ENCODE measurements around the gene ELMO1. TPM values are rescaled to one million over a fixed set of nuclear protein-coding genes. Genes with fewer than 3 reads are reported as not detected.
A peak's percentile ranks its signal among the peaks of the same experiment; 100 is the strongest.

Gene ELMO1, protein sequence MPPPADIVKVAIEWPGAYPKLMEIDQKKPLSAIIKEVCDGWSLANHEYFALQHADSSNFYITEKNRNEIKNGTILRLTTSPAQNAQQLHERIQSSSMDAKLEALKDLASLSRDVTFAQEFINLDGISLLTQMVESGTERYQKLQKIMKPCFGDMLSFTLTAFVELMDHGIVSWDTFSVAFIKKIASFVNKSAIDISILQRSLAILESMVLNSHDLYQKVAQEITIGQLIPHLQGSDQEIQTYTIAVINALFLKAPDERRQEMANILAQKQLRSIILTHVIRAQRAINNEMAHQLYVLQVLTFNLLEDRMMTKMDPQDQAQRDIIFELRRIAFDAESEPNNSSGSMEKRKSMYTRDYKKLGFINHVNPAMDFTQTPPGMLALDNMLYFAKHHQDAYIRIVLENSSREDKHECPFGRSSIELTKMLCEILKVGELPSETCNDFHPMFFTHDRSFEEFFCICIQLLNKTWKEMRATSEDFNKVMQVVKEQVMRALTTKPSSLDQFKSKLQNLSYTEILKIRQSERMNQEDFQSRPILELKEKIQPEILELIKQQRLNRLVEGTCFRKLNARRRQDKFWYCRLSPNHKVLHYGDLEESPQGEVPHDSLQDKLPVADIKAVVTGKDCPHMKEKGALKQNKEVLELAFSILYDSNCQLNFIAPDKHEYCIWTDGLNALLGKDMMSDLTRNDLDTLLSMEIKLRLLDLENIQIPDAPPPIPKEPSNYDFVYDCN
- total RNA-seq (100 to 1,000 TPM in 1 of 2 donors, 10 to 100 TPM in 1; 51.6 to 183 TPM), polyA plus RNA-seq (10 to 100 TPM; 10.1 to 17.2 TPM)
- long read RNA-seq, donor 1, full-length matches to known transcripts = 7 of 7 reads
- long read RNA-seq, donor 1, partial matches to known transcripts = 0 of 7 reads
- long read RNA-seq, donor 1, other reads (novel, unspliced or antisense) = 0 of 7 reads
- long read RNA-seq, donor 2, partial matches to known transcripts = 0 of 4 reads
- long read RNA-seq, donor 2, other reads (novel, unspliced or antisense) = 0 of 4 reads
- long read RNA-seq, donor 3, partial matches to known transcripts = 0 of 3 reads
- long read RNA-seq, donor 3, other reads (novel, unspliced or antisense) = 0 of 3 reads
- long read RNA-seq, donor 4, partial matches to known transcripts = 0 of 4 reads
- long read RNA-seq, donor 4, other reads (novel, unspliced or antisense) = 0 of 4 reads
- long read RNA-seq, donor 5, full-length matches to known transcripts = 8 of 8 reads
- long read RNA-seq, donor 5, partial matches to known transcripts = 0 of 8 reads
- long read RNA-seq, donor 5, other reads (novel, unspliced or antisense) = 0 of 8 reads

GRCh38 chr7:37448636-37449361, at the start of gene ELMO1:
Gene ELMO1, minus strand, starts transcription at chr7:37448864. Its CDS starts 106,174 bp downstream, at chr7:37342690.
- WGBS, 2 donors = 1% methylated on average over 46 to 56 of the region's 56 CpGs
- H3K27ac ChIP-seq (ENCODE audit: low read depth in 1 of 2, low read length in 1 of 2) = peak within 1 kb of the TSS; percentile 76 to 94

GRCh38 chr7:37497576-37497975, 48.9 kb upstream of the ELMO1 start:
- Histone ChIP-seq H3K4me1 (ENCODE audit: control insufficient read depth in 5 of 5, insufficient read depth in 5 of 5, low read length in 5 of 5) (peaks cover 0 to 7% (median 0%) of the 10 kb centered on the region in 5 donors), H3K27ac (ENCODE audit: low read depth in 1 of 2, low read length in 1 of 2) (no peak overlapping the region), H3K9ac (ENCODE audit: insufficient read depth in 1 of 2, low read length in 2 of 2) (no peak overlapping the region), H3K4me3 (no peak overlapping the region), H3K27me3 (ENCODE audit: control insufficient read depth in 3 of 3, insufficient read depth in 3 of 3, low read length in 2 of 3) (no peaks in the 10 kb centered on the region), H3K9me3 (ENCODE audit: control insufficient read depth in 4 of 4, insufficient read depth in 3 of 4, low read length in 3 of 4) (no peaks in the 10 kb centered on the region), H3K36me3 (ENCODE audit: control insufficient read depth in 4 of 4, insufficient read depth in 4 of 4, low read length in 4 of 4) (no peaks in the 10 kb centered on the region)
- ATAC-seq (ENCODE audit: insufficient read depth, low FRiP score) = no peak
- 91 to 95% methylated on average over 6 of the region's 6 CpGs for WGBS, 2 donors
- TF ChIP-seq, protein P1, sequence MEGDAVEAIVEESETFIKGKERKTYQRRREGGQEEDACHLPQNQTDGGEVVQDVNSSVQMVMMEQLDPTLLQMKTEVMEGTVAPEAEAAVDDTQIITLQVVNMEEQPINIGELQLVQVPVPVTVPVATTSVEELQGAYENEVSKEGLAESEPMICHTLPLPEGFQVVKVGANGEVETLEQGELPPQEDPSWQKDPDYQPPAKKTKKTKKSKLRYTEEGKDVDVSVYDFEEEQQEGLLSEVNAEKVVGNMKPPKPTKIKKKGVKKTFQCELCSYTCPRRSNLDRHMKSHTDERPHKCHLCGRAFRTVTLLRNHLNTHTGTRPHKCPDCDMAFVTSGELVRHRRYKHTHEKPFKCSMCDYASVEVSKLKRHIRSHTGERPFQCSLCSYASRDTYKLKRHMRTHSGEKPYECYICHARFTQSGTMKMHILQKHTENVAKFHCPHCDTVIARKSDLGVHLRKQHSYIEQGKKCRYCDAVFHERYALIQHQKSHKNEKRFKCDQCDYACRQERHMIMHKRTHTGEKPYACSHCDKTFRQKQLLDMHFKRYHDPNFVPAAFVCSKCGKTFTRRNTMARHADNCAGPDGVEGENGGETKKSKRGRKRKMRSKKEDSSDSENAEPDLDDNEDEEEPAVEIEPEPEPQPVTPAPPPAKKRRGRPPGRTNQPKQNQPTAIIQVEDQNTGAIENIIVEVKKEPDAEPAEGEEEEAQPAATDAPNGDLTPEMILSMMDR (IDR thresholded peaks at IDR 0.05; ENCODE audit: control extremely low read depth, extremely low read depth) = no peak
- no peak for DNase-seq

More at GRCh38 chr7:37448636-37449361, at the start of gene ELMO1:
- H3K27me3 ChIP-seq (ENCODE audit: control insufficient read depth in 3 of 3, insufficient read depth in 3 of 3, low read length in 2 of 3) = peaks cover 0 to 7% (median 0%) of the 10 kb centered on the region in 3 donors
- ATAC-seq (ENCODE audit: insufficient read depth, low FRiP score) = peak; percentile 85
- peak; percentile 83 to 88 (median 88) for DNase-seq
- peak within 1 kb of the TSS; percentile 66 for H3K4me3 ChIP-seq
- H3K36me3 ChIP-seq (ENCODE audit: control insufficient read depth in 4 of 4, insufficient read depth in 4 of 4, low read length in 4 of 4) = peaks cover 0 to 4% (median 0%) of the 10 kb centered on the region in 4 donors
- TF ChIP-seq, protein P1 (IDR thresholded peaks at IDR 0.05; ENCODE audit: control extremely low read depth, extremely low read depth) = peak; percentile 23
- H3K9me3 ChIP-seq (ENCODE audit: control insufficient read depth in 4 of 4, insufficient read depth in 3 of 4, low read length in 3 of 4) = peaks cover 0 to 2% (median 0%) of the 10 kb centered on the region in 4 donors
- peak within 1 kb of the TSS in 1 of 2 donors; percentile 50 for H3K9ac ChIP-seq (ENCODE audit: insufficient read depth in 1 of 2, low read length in 2 of 2)
- peaks cover 0 to 26% (median 5%) of the 10 kb centered on the region in 5 donors for H3K4me1 ChIP-seq (ENCODE audit: control insufficient read depth in 5 of 5, insufficient read depth in 5 of 5, low read length in 5 of 5)

GRCh38 chr7:37495574-37496184, 47.0 kb upstream of the ELMO1 start:
- ATAC-seq (ENCODE audit: insufficient read depth, low FRiP score) (peak; percentile 53), DNase-seq (peak in 2 of 3 donors; percentile 76 to 81)
- 56 to 62% methylated on average over 4 of the region's 4 CpGs for WGBS, 2 donors
- Histone ChIP-seq H3K27ac (ENCODE audit: low read depth in 1 of 2, low read length in 1 of 2) (no peak overlapping the region), H3K9ac (ENCODE audit: insufficient read depth in 1 of 2, low read length in 2 of 2) (no peak overlapping the region), H3K27me3 (ENCODE audit: control insufficient read depth in 3 of 3, insufficient read depth in 3 of 3, low read length in 2 of 3) (no peaks in the 10 kb centered on the region), H3K9me3 (ENCODE audit: control insufficient read depth in 4 of 4, insufficient read depth in 3 of 4, low read length in 3 of 4) (peaks cover 0 to 2% (median 0%) of the 10 kb centered on the region in 4 donors), H3K4me3 (no peak overlapping the region), H3K4me1 (ENCODE audit: control insufficient read depth in 5 of 5, insufficient read depth in 5 of 5, low read length in 5 of 5) (peaks cover 0 to 7% (median 0%) of the 10 kb centered on the region in 5 donors), H3K36me3 (ENCODE audit: control insufficient read depth in 4 of 4, insufficient read depth in 4 of 4, low read length in 4 of 4) (no peaks in the 10 kb centered on the region)
- TF ChIP-seq, protein P1 (IDR thresholded peaks at IDR 0.05; ENCODE audit: control extremely low read depth, extremely low read depth) = peak; percentile 43

Measured in lung (tissue), 16 donors.